ENCODE measurements around the gene LTA4H.
"Not testable (repeated sequence)": the region's sequence is repeated elsewhere in the genome, so short reads cannot be mapped to it uniquely, and the experiment has no call there.

LTA4H gene

DNA sequence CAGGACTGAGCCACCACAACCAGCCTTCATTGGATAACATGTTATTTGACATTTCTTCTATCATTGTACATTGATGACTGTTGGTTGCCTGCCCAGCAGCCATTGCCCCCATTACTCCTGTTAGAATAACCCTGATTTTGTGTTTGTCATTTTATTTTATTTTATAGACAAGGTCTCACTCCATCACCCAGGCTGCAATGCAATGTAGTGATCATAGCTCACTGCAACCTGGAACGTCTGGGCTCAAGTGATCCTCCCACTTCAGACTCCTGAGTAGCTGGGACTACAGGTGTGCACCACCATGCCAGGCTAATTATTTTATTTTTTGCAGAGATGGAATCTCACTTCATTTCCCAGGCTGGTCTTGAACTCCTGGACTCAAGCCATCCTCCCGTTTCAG, 33.2 kb upstream of the LTA4H start:
- no peak overlapping the region for H3K4me3 ChIP-seq
- intact Hi-C loops (cut with DNase I; ENCODE audit: low total_unique reads), result loop anchor here (10.0 kb wide), 1 partner anchor 326 kb away; no protein-coding TSS in a partner anchor

DNA sequence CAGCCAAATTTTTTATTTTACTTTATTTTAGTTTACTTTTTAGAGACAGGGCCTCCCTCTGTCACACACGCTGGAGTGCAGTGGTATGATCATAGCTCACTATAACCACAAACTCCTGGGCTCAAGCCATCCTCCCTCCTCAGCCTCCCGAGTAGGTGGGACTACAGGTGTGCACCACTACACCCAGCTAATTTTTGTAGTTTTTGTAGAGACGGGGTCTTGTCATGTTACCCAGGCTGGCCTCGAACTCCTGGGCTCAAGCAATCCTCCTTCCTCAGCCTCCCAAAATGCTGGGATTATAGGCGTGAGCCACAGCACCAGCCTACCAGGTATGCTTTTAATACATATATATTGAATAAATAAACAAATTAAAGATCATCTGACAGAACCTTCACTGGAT, 32.7 kb upstream of the LTA4H start:
- H3K27ac ChIP-seq, result no peak overlapping the region
- TF ChIP-seq, protein P1, sequence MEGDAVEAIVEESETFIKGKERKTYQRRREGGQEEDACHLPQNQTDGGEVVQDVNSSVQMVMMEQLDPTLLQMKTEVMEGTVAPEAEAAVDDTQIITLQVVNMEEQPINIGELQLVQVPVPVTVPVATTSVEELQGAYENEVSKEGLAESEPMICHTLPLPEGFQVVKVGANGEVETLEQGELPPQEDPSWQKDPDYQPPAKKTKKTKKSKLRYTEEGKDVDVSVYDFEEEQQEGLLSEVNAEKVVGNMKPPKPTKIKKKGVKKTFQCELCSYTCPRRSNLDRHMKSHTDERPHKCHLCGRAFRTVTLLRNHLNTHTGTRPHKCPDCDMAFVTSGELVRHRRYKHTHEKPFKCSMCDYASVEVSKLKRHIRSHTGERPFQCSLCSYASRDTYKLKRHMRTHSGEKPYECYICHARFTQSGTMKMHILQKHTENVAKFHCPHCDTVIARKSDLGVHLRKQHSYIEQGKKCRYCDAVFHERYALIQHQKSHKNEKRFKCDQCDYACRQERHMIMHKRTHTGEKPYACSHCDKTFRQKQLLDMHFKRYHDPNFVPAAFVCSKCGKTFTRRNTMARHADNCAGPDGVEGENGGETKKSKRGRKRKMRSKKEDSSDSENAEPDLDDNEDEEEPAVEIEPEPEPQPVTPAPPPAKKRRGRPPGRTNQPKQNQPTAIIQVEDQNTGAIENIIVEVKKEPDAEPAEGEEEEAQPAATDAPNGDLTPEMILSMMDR (IDR thresholded peaks at IDR 0.05), result no peak
- H3K9me3 ChIP-seq, result no peaks in the 10 kb centered on the region
- no peak for DNase-seq
- peaks cover 0 to 2% of the 10 kb centered on the region in 2 donors for H3K27me3 ChIP-seq
- H3K36me3 ChIP-seq, result no peaks in the 10 kb centered on the region
- H3K4me1 ChIP-seq, result no peaks in the 10 kb centered on the region
- H3K4me3 ChIP-seq, result no peak overlapping the region
- intact Hi-C loops (cut with DNase I; ENCODE audit: low total_unique reads), result loop anchor here (10.0 kb wide), 1 partner anchor 327 kb away; no protein-coding TSS in a partner anchor

More for the DNA sequence above, 33.2 kb upstream of the LTA4H start:
- TF ChIP-seq, protein P1 (IDR thresholded peaks at IDR 0.05), result no peak
- H3K27ac ChIP-seq, result no peak overlapping the region
- no peaks in the 10 kb centered on the region for H3K36me3 ChIP-seq
- H3K27me3 ChIP-seq, result peaks cover 0 to 2% of the 10 kb centered on the region in 2 donors
- no peaks in the 10 kb centered on the region for H3K9me3 ChIP-seq
- DNase-seq, result no peak
- no peaks in the 10 kb centered on the region for H3K4me1 ChIP-seq

GRCh38 chr12:96065776-96066175, 30.4 kb upstream of the LTA4H start:
- not testable (repeated sequence) for H3K27me3 ChIP-seq, H3K36me3 ChIP-seq, DNase-seq, H3K27ac ChIP-seq, H3K9me3 ChIP-seq, H3K4me3 ChIP-seq, H3K4me1 ChIP-seq
- intact Hi-C loops (cut with DNase I; ENCODE audit: low total_unique reads), result loop anchor here (10.0 kb wide), 1 partner anchor 329 kb away; no protein-coding TSS in a partner anchor

- Histone ChIP-seq H3K27ac (no peak overlapping the region), H3K27me3 (no peaks in the 10 kb centered on the region), H3K4me1 (no peaks in the 10 kb centered on the region), H3K4me3 (no peak overlapping the region), H3K9me3 (no peaks in the 10 kb centered on the region), H3K36me3 (no peaks in the 10 kb centered on the region)
- intact Hi-C loops (cut with DNase I; ENCODE audit: low total_unique reads), result loop anchor here (5.0 to 10.0 kb wide), 3 partner anchors 152 to 452 kb away; no protein-coding TSS in a partner anchor
- no peak for DNase-seq
- TF ChIP-seq, protein P1 (IDR thresholded peaks at IDR 0.05), result no peak
These were observed 29.6 kb upstream of the LTA4H start for GRCh38 chr12:96064966-96065365.

DNA sequence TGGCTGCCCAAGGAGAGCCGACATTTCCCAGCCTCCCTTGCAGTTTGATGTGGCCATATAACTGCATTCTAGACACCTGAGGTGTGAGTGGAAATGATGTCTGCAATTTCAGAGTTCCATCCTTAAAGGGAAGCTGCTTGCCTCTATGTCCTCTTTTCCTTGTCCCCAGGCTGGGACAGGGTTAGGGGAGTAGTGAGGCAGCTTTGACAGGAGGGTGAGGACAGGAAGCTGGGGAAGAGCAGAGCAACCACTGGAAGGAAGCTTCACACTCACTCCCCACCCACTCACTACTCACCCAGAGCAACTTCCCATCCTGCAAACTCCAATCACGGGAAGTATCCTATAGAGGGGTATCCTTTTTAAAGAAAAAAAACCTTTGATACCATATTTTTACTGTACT, 28.9 kb upstream of the LTA4H start:
- Histone ChIP-seq H3K27me3 (no peaks in the 10 kb centered on the region), H3K4me3 (no peak overlapping the region), H3K4me1 (no peaks in the 10 kb centered on the region), H3K36me3 (no peaks in the 10 kb centered on the region), H3K27ac (no peak overlapping the region), H3K9me3 (no peaks in the 10 kb centered on the region)
- TF ChIP-seq, protein P1 (IDR thresholded peaks at IDR 0.05), result no peak
- no peak for DNase-seq
- intact Hi-C loops (cut with DNase I; ENCODE audit: low total_unique reads), result loop anchor here (5.0 to 10.0 kb wide), 3 partner anchors 153 to 453 kb away; no protein-coding TSS in a partner anchor

- Histone ChIP-seq H3K27me3 (no peaks in the 10 kb centered on the region), H3K36me3 (no peaks in the 10 kb centered on the region), H3K4me3 (no peak overlapping the region), H3K9me3 (no peaks in the 10 kb centered on the region), H3K4me1 (no peaks in the 10 kb centered on the region), H3K27ac (no peak overlapping the region)
- intact Hi-C loops (cut with DNase I; ENCODE audit: low total_unique reads), result loop anchor here (5.0 to 10.0 kb wide), 3 partner anchors 154 to 454 kb away; no protein-coding TSS in a partner anchor
- TF ChIP-seq, protein P1 (IDR thresholded peaks at IDR 0.05), result no peak
- DNase-seq, result no peak
These were observed 27.7 kb upstream of the LTA4H start for GRCh38 chr12:96063046-96063445.

Measured in tibial artery (tissue), 4 donors.